Retinal pigment epithelial cell (primary cell): ENCODE measurements around the gene PGR.
"Not testable (repeated sequence)": the region's sequence is repeated elsewhere in the genome, so short reads cannot be mapped to it uniquely, and the experiment has no call there.

Source experiments
- DNase-seq: peaks from one replicate; pipeline ENCODE4 v3.0.0-alpha.2; 2010; ENCODE audit warnings: low read depth
- H3K4me3 ChIP-seq: 2 replicates; pipeline ENCODE4 v1.5.1; 2011; ENCODE audit warnings: mild to moderate bottlenecking, low read length, control low read depth, moderate library complexity
- CTCF ChIP-seq: conservative IDR thresholded peaks from 2 replicates; pipeline ENCODE4 v1.5.1; 2011; ENCODE audit warnings: low read depth, low read length, control low read depth, inconsistent platforms

PGR gene

GRCh38 chr11:101014600-101015285 is 114.9 kb downstream of the PGR start:
- TF ChIP-seq CTCF, result no peak
- no peak for DNase-seq
- no peak overlapping the region for H3K4me3 ChIP-seq

- DNase-seq, H3K4me3 ChIP-seq: not testable (repeated sequence)
Measured at GRCh38 chr11:101013702-101014101, 115.9 kb downstream of the PGR start.

GRCh38 chr11:101011881-101012280 is 117.7 kb downstream of the PGR start:
- no peak overlapping the region for H3K4me3 ChIP-seq
- no peak for TF ChIP-seq CTCF
- no peak for DNase-seq

GRCh38 chr11:101010899-101011298 is 118.7 kb downstream of the PGR start:
- no peak for DNase-seq
- TF ChIP-seq CTCF, result no peak
- no peak overlapping the region for H3K4me3 ChIP-seq

GRCh38 chr11:101009690-101010055 is 119.9 kb downstream of the PGR start:
- TF ChIP-seq CTCF, result no peak
- no peak overlapping the region for H3K4me3 ChIP-seq

GRCh38 chr11:101008961-101009689 is 120.5 kb downstream of the PGR start:
- TF ChIP-seq CTCF, result no peak
- no peak overlapping the region for H3K4me3 ChIP-seq
- no peak for DNase-seq

More at GRCh38 chr11:101009690-101010055, 119.9 kb downstream of the PGR start:
- no peak for DNase-seq

- TF ChIP-seq CTCF, result no peak
Measured at GRCh38 chr11:101003468-101003867, 126.1 kb downstream of the PGR start.

More at GRCh38 chr11:101003468-101003867, 126.1 kb downstream of the PGR start:
- no peak for DNase-seq
- H3K4me3 ChIP-seq, result no peak overlapping the region
